C4-2B (cell line): ENCODE results near the gene MACROD1.

Experiments used
- H3K27ac ChIP-seq: fragments of 450-650 bp; 2 replicates; pipeline ENCODE4 v1.5.1; 2017
- ZFX ChIP-seq: fragments of 450-650 bp; IDR thresholded peaks from 2 replicates; pipeline ENCODE4 v1.6.1; 2017
- TF ChIP-seq, protein P1 (sequence below): fragments of 450-650 bp; conservative IDR thresholded peaks from 2 replicates; pipeline ENCODE4 v1.5.1; 2017; ENCODE audit warnings: mild to moderate bottlenecking

The MACROD1 gene

DNA sequence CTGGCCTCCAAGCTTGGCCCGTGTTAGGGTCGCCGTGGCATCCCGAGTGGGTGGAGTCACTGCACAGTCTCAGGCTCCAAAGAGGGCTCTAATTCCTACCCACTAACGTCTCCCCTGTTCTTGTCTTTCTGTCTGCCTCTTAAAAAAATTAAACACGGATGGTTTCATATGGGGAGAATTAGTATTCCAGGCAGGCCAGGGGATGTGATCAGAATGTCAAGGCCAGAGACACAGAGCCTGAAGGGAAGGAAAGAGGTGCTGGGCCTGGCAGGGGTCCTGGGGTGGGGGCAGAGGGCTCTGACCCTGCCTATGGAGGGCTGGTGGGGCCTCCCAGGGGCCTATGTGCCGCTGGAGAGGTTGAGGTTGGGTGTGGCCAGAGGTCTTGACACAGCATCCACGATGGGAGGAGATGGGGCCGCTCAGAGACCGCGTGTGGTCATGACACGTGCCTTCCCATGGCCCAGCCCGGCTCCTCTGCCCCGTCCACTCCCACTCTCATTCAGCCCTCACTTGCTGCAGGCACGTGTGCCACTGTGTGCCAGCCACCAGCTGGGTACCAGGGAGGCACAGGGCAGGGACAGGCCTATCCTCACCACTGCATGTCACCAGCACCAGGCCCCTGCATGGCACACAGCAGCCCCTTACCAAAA, 73.7 kb downstream of the MACROD1 start:
- H3K27ac ChIP-seq, result no peak overlapping the region
- no peak for TF ChIP-seq ZFX
- TF ChIP-seq, protein P1, sequence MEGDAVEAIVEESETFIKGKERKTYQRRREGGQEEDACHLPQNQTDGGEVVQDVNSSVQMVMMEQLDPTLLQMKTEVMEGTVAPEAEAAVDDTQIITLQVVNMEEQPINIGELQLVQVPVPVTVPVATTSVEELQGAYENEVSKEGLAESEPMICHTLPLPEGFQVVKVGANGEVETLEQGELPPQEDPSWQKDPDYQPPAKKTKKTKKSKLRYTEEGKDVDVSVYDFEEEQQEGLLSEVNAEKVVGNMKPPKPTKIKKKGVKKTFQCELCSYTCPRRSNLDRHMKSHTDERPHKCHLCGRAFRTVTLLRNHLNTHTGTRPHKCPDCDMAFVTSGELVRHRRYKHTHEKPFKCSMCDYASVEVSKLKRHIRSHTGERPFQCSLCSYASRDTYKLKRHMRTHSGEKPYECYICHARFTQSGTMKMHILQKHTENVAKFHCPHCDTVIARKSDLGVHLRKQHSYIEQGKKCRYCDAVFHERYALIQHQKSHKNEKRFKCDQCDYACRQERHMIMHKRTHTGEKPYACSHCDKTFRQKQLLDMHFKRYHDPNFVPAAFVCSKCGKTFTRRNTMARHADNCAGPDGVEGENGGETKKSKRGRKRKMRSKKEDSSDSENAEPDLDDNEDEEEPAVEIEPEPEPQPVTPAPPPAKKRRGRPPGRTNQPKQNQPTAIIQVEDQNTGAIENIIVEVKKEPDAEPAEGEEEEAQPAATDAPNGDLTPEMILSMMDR, result no peak

GRCh38 chr11:64090806-64091516, 75.0 kb downstream of the MACROD1 start:
- H3K27ac ChIP-seq, result no peak overlapping the region
- TF ChIP-seq, protein P1, result no peak
- TF ChIP-seq ZFX, result no peak

DNA sequence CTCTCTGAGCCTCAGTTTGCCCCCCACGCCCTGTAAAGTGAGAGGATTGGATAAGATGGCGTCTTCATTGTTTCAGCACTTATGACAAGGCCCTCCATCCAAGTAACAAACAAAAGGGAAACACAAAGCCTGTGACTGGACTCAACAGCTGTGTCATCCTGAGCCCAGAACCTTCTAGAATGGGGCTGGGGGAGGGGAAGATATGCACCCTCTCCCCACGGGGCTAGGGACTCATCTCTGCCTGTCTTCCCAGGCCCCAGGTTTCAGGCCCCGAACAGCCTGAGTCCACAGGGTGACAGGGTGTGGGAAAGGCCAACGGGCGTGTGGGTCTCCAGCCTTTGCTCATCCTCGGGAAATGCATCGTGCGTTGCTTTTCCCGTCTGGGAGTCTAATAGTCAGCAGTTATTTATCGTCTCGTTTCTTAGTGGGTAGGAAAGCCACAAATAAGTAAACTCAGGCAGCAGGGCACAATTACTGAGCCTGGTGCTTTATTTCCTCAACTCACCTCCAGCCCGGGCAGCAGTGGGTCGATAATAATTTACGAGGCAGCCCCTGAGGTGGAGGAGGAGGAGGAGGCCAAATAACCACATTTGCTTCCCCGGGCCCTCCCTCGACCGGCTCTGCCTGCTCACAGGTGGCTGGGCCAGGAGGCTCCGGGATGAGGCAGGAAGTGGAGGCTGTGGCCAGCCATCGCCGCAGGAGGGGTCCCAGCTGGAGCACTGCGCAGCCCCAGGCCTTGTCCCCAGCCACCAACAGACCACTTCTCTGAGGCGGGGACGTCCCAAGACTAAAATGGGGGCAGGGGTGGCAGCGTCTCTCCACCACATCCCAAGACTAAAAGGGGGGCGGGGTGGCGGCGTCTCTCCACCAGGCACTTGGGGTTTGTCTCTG, 75.8 kb downstream of the MACROD1 start:
- TF ChIP-seq ZFX, result no peak
- TF ChIP-seq, protein P1, result no peak
- H3K27ac ChIP-seq, result no peak overlapping the region

GRCh38 chr11:64089493-64089892, 76.4 kb downstream of the MACROD1 start:
- TF ChIP-seq, protein P1, result no peak
- no peak for TF ChIP-seq ZFX
- no peak overlapping the region for H3K27ac ChIP-seq

- TF ChIP-seq, protein P1, result no peak
- no peak for TF ChIP-seq ZFX
- H3K27ac ChIP-seq, result no peak overlapping the region
Observed at GRCh38 chr11:64089027-64089360, 76.9 kb downstream of the MACROD1 start.

DNA sequence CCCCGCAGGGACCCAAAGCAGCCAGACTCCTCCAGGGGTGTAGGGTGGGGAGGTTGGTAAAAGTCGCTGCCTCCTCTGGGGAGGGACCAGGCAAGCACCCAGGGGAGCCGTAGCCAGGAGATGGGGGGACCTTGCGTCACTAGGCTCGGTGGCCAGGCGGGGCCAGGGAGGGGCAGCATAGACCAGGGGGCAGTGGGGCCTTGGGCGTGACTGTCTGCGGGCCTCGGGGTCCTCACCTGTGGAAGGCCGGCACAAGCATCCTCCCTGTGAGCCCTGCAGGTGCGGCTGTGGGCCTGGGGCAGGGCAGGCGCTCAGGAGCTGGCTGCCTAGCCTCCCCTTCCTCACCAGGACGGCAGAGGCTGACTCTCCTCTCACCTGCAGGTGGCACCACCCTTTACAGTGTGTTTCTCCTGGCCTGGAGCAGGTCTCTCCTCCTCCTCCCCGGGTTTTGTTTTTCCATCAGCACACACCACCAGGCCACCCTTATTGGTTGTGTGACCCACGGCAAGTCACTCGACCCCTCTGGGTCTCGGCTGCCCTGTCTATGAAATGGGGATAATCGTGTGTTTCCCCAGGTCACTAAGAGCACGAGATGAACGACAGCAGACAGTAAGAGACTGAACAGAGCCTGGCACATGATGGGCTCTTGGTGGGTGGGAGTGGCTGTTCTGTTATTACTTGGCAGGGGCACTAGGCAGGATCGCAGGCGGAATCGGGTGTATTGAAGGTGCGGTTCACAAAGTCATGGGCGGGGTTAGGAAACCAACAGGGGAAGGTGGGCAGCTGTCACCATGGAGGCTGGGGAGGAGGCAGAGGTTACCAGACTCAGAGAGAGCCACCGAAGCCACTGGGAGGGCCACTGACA, 77.5 kb downstream of the MACROD1 start:
- no peak overlapping the region for H3K27ac ChIP-seq
- TF ChIP-seq ZFX, result no peak
- TF ChIP-seq, protein P1, result no peak; the same call in 1 of the 2 replicates
